HG03060 (cell line): ENCODE results near the gene METTL1.

ENCODE experiments used
- ATAC-seq: cut with Tn5 transposase; IDR thresholded peaks from one replicate; pipeline ENCODE4 v1.9.1; 2021; ENCODE audit warnings: low read depth, moderate number of reproducible peaks; ENCODE audit not compliant: unreplicated experiment

The METTL1 gene

GRCh38 chr12:57771236-57771872 is 551 bp downstream of the METTL1 start:
- ATAC-seq: peak; percentile 51

GRCh38 chr12:57770734-57771133 is 1.2 kb downstream of the METTL1 start:
- ATAC-seq: no peak

DNA sequence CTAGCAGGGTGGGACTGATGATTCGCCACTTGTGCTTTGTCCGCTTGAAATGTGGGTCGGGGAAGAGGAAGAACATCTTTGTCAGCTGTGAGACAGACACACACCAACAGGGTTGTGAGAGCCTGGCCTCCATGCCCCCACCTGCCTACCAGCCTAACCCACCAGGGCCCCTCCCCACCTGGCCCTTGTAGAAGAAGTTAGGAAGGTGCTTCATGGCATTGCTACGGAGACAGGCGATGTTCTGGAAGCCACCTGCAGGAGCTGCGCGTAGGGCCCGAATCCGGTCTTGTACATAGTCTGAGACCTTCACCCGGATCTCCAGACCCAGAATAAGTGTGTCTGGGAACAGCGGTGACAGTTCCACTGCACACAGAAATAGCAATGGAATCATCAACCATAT is 2.3 kb downstream of the METTL1 start:
- no peak for ATAC-seq

DNA sequence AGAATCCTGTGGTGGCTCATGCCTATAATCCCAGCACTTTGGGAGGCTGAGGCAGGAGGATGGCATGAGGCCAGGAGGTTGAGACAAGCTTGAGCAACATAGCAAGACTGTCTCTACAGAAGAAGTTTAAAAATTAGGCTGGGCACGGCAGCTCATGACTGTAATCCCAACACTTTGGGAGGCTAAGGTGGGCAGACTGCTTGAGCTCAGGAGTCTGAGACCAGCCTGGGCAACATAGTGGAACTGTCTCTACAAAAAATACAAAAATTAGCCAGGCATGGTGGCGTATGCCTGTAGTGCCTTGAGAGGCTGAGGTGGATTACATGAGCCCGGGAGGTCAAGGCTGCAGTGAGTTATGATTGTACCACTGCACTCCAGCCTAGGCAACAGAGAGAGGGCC is 4.0 kb downstream of the METTL1 start:
- no peak for ATAC-seq

DNA sequence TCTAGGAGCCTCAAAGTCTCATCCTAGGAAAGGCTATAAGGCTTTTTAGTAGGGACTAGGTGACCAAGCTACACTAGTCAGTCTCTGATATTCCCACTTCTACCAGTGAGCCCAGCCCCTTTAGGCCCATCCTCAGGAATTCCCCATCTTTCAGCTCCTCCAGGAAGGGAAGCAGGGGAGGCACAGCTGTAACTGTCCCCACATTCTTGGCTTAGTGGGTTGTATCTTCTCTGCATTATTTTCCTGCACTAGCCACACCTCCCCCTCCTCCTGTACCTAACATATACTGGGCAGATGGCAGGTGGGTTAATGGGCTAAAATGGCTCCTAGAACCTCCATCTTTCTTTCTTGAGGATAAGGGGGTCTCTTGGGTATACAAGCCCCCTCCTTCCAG is 4.6 kb downstream of the METTL1 start:
- no peak for ATAC-seq

GRCh38 chr12:57766464-57767304 is 5.2 kb downstream of the METTL1 start, which contains the start of gene CYP27B1:
Gene CYP27B1 (minus strand): TSS chr12:57767078. CDS start chr12:57767041, 37 bp downstream.
- ATAC-seq: no peak

DNA sequence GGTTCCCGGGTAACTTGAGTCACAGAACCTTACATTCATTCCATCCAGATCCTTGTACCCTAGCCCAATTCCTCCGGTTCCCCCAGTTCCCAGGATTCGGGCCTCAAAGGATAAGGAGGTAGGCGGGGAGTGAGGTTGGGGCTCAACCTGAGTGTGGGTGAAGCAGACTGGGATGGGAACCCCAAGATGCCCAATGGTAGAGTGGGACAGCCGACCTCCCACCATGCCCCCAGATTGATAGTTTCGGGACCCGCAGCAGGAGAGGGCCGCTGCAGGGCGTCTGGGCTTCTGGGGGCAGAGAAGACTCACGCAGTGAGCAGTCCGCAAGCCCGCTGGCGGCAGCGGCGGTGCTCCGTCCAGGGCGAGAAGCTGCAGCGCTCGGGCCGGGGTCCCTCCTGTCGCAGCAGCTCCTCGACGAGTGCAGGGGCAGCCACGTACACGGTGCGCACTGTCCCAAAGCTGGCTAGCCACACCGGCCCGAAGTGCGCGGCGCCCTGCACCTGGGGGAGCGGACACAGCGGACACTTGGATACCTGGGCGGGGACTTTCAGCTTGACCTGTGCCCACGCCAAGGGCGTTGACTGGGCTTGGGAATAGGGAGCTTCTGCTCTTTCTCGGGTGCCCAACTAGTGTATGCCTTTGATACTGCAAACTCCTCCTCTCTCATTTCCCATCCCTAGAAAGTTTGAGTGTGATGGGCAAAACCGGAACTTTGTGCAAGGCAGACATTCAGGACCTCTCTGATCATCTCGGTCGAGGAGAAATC is 6.0 kb downstream of the METTL1 start:
- ATAC-seq: no peak

GRCh38 chr12:57765003-57765697 is 6.8 kb downstream of the METTL1 start:
- no peak for ATAC-seq

GRCh38 chr12:57764662-57765002 is 7.3 kb downstream of the METTL1 start:
- no peak for ATAC-seq

GRCh38 chr12:57763881-57764661 is 7.8 kb downstream of the METTL1 start:
- no peak for ATAC-seq

GRCh38 chr12:57762463-57762862 is 9.4 kb downstream of the METTL1 start:
- no peak for ATAC-seq

DNA sequence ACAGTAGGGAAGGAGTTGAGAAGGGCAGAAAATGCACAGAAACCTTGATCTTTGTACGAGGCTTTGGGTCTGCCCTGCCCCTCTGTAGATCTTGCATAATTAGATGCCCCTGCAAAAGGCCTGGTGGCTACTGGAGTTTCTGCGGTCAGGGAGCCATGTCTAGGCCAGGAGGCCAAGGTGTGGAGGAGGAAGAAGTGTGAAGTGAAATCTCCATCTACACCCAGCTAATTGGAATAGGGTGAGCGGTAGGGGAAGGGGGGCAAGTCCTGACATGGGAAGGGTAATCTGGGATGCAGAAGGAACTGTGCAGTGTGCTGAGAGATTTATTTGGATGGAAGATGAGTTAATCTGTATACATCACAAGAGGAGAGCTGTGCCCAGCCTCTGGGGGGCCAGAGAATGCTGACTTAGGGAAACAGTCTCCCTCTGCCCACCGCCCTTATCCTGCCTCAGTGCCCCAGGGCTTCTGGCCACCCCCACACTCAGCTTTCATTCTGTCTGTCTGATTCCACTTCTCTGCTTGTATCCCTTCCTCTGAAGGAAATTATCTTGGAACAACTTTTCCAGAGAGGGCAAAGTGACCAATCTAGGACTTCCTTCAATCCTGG is 10.4 kb downstream of the METTL1 start:
- ATAC-seq: no peak

- no peak for ATAC-seq
Observed at GRCh38 chr12:57760347-57760982, 11.4 kb downstream of the METTL1 start.

GRCh38 chr12:57759360-57759980 is 12.4 kb downstream of the METTL1 start:
- no peak for ATAC-seq

DNA sequence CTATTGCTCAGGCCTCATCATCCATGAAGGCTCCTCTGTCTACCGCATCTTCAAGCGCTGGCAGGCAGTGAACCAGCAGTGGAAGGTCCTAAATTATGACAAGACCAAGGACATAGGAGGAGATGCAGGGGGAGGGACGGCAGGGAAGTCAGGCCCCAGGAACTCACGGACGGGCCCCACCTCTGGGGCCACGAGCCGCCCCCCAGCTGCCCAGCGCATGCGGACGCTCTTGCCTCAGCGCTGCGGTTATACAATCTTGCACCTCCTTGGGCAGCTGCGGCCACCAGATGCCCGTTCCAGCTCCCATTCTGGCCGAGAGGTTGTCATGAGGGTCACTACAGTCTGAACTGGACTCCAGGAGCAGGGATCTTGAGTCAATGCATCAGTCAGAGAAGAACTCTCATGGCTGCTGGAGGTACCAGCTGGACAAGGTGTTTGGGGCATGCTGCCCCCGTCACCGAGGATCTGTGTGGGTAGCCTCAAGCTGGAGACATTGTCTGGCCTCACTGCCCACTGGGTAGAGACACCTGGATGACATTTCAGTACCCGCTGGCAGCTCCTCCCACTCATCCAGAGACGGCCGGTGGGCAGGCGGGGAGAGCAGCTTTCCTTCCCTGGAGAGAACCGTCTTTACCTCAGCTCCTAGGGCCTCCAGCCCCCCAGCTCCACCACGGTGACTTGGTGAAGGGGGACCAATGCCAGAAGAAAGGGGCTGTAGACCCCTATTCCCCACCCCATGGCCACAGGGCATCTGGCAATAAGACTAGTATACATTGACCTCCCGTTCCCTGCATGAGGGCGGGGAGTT is 13.1 kb downstream of the METTL1 start:
- no peak for ATAC-seq

GRCh38 chr12:57757771-57758170 is 14.1 kb downstream of the METTL1 start:
- no peak for ATAC-seq

GRCh38 chr12:57756406-57757341 is 15.2 kb downstream of the METTL1 start:
- ATAC-seq: no peak
